Mucosa of descending colon (tissue), 3 donors: Measurements from ENCODE around the gene CDK5RAP1. TPM values are rescaled to one million over a fixed set of nuclear protein-coding genes. Genes with fewer than 3 reads are reported as not detected.
A peak's percentile ranks its signal among the peaks of the same experiment; 100 is the strongest.

Experiments
- ATAC-seq: fragments of 200-7000 bp; cut with Tn5 transposase; one replicate; pipeline ENCODE4 v1.9.1; 2020; ENCODE audit warnings: mild to moderate bottlenecking, moderate library complexity
- DNase-seq, 3 donors: peaks; one replicate each; pipeline ENCODE4 v3.0.0-alpha.2; 2020
- H3K36me3 ChIP-seq: fragments of 200-600 bp; one replicate; pipeline ENCODE4 v1.8.0; 2021; ENCODE audit warnings: low read depth, mild to moderate bottlenecking
- H3K4me1 ChIP-seq: fragments of 200-600 bp; one replicate; pipeline ENCODE4 v1.8.0; 2021; ENCODE audit warnings: low read depth, mild to moderate bottlenecking
- H3K4me3 ChIP-seq: fragments of 200-600 bp; one replicate; pipeline ENCODE4 v1.8.0; 2021; ENCODE audit warnings: mild to moderate bottlenecking
- H3K9me3 ChIP-seq: fragments of 200-600 bp; one replicate; pipeline ENCODE4 v1.8.0; 2021; ENCODE audit warnings: mild to moderate bottlenecking
- intact Hi-C, 2 donors: fragments of 100-400 bp; cut with DNase I in 1 of 2; cut with micrococcal nuclease in 1 of 2; formaldehyde crosslinking; loops; one replicate each; pipeline versions ENCODE4 v1.11.0 to v1.11.1; 2022; cut with DNase I, micrococcal nuclease
- long read RNA-seq, 2 donors: library from polyadenylated mRNA; unstranded; transcript quantifications; one replicate each; pipeline ENCODE4 v2.0.0, GENCODE V29; 2019 to 2021
- total RNA-seq, 3 donors: library from RNA; stranded (reverse); fragmentation: NEBNext Ultra II Directional in 2 of 3; extraction: Animal tissue kit (Norgen Biotek cat#: 25700) in 2 of 3; gene quantifications; one replicate each; pipeline versions ENCODE4 v1.2.1 to v1.2.4, GENCODE V29; 2021 to 2023
- TF ChIP-seq, protein P1 (sequence below): fragments of 200-600 bp; IDR thresholded peaks from one replicate; pipeline ENCODE4 v1.8.0; 2022; ENCODE audit warnings: antibody characterized with exemption, mild to moderate bottlenecking
- donor health status: DM: no; HTN: no; CAD: no; lungs with moderate emphysema.
- donor health status: DM: no; HTN: no; CAD: no.
- donor health status: DM: no; HTN: yes; CAD: no.

CDK5RAP1 gene, protein sequence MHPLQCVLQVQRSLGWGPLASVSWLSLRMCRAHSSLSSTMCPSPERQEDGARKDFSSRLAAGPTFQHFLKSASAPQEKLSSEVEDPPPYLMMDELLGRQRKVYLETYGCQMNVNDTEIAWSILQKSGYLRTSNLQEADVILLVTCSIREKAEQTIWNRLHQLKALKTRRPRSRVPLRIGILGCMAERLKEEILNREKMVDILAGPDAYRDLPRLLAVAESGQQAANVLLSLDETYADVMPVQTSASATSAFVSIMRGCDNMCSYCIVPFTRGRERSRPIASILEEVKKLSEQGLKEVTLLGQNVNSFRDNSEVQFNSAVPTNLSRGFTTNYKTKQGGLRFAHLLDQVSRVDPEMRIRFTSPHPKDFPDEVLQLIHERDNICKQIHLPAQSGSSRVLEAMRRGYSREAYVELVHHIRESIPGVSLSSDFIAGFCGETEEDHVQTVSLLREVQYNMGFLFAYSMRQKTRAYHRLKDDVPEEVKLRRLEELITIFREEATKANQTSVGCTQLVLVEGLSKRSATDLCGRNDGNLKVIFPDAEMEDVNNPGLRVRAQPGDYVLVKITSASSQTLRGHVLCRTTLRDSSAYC
- total RNA-seq = 10 to 100 TPM; 20.4 to 24.5 (median 23.7) TPM
- long read RNA-seq, donor 1, transcript CDK5RAP1-202 (14 exons, 2,122 nt) = major isoform, 19 of 29 reads
- long read RNA-seq, donor 1, partial matches to known transcripts = 0 of 29 reads
- long read RNA-seq, donor 1, other reads (novel, unspliced or antisense) = 9 of 29 reads
- long read RNA-seq, donor 2, transcript CDK5RAP1-202 (14 exons, 2,122 nt) = major isoform, 14 of 21 reads
- long read RNA-seq, donor 2, partial matches to known transcripts = 0 of 21 reads
- long read RNA-seq, donor 2, other reads (novel, unspliced or antisense) = 6 of 21 reads

DNA sequence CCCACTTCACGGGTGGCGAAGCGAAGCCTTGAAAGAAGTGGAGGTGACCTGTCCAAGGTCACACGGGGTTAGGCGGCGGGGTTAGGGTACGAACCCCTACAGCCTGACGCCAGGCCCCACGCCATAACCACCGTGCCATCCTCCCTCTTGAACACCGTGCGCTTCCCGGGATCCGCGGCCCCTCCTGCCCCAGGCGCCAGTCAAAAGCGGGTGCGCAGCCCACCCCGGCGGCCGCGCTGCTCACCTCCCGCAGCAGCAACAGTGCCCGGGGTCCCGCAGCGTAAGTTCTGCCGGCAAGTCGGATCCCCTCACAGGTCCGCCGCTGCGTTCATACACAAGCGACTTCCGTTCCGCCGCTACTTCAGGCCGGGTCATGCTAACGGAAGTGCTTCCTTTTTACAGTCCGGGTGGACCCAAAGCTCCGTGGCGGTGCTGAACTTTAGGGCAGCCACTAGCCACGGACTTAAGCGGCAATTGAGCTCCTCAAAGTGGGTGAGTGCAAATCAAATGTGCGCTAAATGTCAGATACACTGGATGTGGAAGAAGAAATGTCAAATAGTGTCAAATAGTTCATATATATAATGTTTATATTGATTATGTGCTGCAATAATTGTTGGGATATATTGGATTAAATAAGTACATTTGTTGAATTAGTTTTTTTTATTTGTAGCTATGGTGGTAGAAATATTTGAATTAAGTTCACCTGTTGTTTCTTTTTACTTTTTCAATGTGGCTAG is at the start of gene CDK5RAP1:
CDK5RAP1 (minus strand) TSS at position 336 of the 737 bp plus-strand sequence. CDS start 4,455 bp downstream, outside the sequence.
- TF ChIP-seq, protein P1, sequence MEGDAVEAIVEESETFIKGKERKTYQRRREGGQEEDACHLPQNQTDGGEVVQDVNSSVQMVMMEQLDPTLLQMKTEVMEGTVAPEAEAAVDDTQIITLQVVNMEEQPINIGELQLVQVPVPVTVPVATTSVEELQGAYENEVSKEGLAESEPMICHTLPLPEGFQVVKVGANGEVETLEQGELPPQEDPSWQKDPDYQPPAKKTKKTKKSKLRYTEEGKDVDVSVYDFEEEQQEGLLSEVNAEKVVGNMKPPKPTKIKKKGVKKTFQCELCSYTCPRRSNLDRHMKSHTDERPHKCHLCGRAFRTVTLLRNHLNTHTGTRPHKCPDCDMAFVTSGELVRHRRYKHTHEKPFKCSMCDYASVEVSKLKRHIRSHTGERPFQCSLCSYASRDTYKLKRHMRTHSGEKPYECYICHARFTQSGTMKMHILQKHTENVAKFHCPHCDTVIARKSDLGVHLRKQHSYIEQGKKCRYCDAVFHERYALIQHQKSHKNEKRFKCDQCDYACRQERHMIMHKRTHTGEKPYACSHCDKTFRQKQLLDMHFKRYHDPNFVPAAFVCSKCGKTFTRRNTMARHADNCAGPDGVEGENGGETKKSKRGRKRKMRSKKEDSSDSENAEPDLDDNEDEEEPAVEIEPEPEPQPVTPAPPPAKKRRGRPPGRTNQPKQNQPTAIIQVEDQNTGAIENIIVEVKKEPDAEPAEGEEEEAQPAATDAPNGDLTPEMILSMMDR = no peak
- peak; percentile 87 to 92 (median 89) for DNase-seq
- peak within 1 kb of the TSS; percentile 98 for H3K4me3 ChIP-seq
- intact Hi-C loops = no loop called here
- no peaks in the 10 kb centered on the region for H3K9me3 ChIP-seq
- peaks cover 14% of the 10 kb centered on the region for H3K4me1 ChIP-seq
- ATAC-seq = peak; percentile 98
- no peaks in the 10 kb centered on the region for H3K36me3 ChIP-seq

GRCh38 chr20:33450867-33451266 is 49.5 kb upstream of the CDK5RAP1 start:
- Histone ChIP-seq H3K36me3 (no peaks in the 10 kb centered on the region), H3K9me3 (no peaks in the 10 kb centered on the region), H3K4me1 (no peaks in the 10 kb centered on the region), H3K4me3 (no peak overlapping the region)
- no peak for ATAC-seq
- intact Hi-C loops = no loop called here
- DNase-seq = no peak
- TF ChIP-seq, protein P1 = no peak

GRCh38 chr20:33445881-33446625 is 44.7 kb upstream of the CDK5RAP1 start:
- ATAC-seq (no peak), DNase-seq (no peak)
- H3K36me3 ChIP-seq = no peaks in the 10 kb centered on the region
- H3K9me3 ChIP-seq = no peaks in the 10 kb centered on the region
- peaks cover 3% of the 10 kb centered on the region for H3K4me1 ChIP-seq
- TF ChIP-seq, protein P1 = no peak
- intact Hi-C loops = no loop called here
- H3K4me3 ChIP-seq = no peak overlapping the region

- DNase-seq (peak in 2 of 3 donors; percentile 35 to 41), ATAC-seq (no peak)
- no peaks in the 10 kb centered on the region for H3K9me3 ChIP-seq
- no peaks in the 10 kb centered on the region for H3K36me3 ChIP-seq
- peaks cover 5% of the 10 kb centered on the region for H3K4me1 ChIP-seq
- H3K4me3 ChIP-seq = no peak overlapping the region
- intact Hi-C loops = no loop called here
- TF ChIP-seq, protein P1 = no peak
These were observed 43.7 kb upstream of the CDK5RAP1 start for GRCh38 chr20:33444797-33445560.
